PC-3 (cell line): ENCODE results near the gene ZNF507.

Experiments used
- EZH2 ChIP-seq: fragments of 300-600 bp; sonication (generic); IDR thresholded peaks from one replicate; pipeline ENCODE4 v1.6.1; 2017; ENCODE audit warnings: antibody characterized with exemption, mild to moderate bottlenecking, low read length; ENCODE audit not compliant: unreplicated experiment
- EZH2phosphoT487 ChIP-seq: fragments of 300-600 bp; sonication (generic); IDR thresholded peaks from 2 replicates; pipeline ENCODE4 v1.6.1; 2018; ENCODE audit warnings: mild to moderate bottlenecking, antibody characterized with exemption, low read length, borderline replicate concordance
- TF ChIP-seq, protein P1 (sequence below): fragments of 300-600 bp; sonication (generic); conservative IDR thresholded peaks from 2 replicates; pipeline ENCODE4 v1.5.1; 2017; ENCODE audit warnings: antibody characterized with exemption, low read depth, mild to moderate bottlenecking, low read length

DNA sequence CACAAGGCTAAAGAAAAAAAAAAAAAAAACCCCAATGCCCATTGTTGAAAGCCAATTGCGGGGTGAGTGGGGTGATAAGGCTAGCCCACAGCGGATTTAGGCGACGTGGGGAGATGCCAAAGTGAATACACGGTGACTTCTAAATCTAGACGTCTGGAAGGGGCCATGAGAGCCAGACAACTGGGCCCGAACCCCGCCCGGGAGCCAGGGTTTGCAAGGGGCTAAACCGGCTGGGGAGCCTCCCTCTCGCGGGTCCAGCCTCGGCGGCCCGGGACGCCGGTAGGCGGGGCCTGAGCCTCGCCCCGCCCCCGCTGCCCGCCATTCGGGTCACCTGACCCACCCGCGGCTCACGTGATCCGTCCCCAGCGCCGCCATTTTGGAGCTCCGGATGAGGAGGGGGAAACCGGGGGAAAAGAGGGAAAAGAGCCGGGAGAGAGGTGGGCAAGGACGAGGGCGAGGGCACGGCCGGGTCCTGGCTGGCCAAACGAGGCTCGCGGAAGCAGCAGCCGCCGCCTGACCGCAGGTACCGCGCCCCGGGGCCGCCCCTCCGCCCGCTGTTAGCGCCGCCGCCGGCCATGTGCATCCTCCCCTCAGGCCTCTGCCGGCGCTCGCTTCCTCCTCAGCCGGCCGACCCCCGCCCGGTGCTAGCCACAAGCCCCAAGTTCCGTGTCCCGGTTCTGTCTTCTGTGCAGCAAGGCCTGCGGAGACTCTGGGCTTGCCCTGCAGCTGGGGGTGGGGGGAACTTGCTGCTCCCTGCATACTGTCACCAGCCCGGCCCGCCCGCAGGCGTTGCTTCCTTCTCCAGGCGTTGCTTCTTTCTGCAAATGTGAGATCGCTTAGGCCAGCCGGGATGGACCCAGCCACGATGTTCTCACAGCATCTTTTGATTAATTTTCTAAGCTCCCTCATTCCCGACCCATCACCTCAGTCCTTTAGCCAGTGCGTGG lies at the start of gene ZNF507:
- TF ChIP-seq, protein P1, sequence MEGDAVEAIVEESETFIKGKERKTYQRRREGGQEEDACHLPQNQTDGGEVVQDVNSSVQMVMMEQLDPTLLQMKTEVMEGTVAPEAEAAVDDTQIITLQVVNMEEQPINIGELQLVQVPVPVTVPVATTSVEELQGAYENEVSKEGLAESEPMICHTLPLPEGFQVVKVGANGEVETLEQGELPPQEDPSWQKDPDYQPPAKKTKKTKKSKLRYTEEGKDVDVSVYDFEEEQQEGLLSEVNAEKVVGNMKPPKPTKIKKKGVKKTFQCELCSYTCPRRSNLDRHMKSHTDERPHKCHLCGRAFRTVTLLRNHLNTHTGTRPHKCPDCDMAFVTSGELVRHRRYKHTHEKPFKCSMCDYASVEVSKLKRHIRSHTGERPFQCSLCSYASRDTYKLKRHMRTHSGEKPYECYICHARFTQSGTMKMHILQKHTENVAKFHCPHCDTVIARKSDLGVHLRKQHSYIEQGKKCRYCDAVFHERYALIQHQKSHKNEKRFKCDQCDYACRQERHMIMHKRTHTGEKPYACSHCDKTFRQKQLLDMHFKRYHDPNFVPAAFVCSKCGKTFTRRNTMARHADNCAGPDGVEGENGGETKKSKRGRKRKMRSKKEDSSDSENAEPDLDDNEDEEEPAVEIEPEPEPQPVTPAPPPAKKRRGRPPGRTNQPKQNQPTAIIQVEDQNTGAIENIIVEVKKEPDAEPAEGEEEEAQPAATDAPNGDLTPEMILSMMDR: no peak
- TF ChIP-seq EZH2 (no peak), EZH2phosphoT487 (no peak)
